ENCODE measurements around the gene PLPP2. TPM values are rescaled to one million over a fixed set of nuclear protein-coding genes. Genes with fewer than 3 reads are reported as not detected.

Gene PLPP2
- 6.2 and 6.9 TPM in 2 replicates for polyA plus RNA-seq (2013)

- H3K9ac ChIP-seq (ENCODE audit: low read length), result no peak within 1 kb of the TSS
- H3K27ac ChIP-seq (ENCODE audit: low read depth, low read length), result peak within 1 kb of the TSS; percentile 30
- H3K4me3 ChIP-seq (ENCODE audit: low read depth, low read length), result peak within 1 kb of the TSS; percentile 59
- H4K91ac ChIP-seq (ENCODE audit: low read depth, low read length), result peak within 1 kb of the TSS; percentile 82
- peaks cover 17% of the 10 kb centered on the region for H3K79me1 ChIP-seq (ENCODE audit: low read length)
- peak within 1 kb of the TSS; percentile 42 for H2BK5ac ChIP-seq (ENCODE audit: low read depth, low read length, poor library complexity)
- peak within 1 kb of the TSS; percentile 93 for H2AFZ ChIP-seq (ENCODE audit: insufficient read depth, low read length, poor library complexity)
- peak within 1 kb of the TSS; percentile 71 for H3K14ac ChIP-seq (ENCODE audit: low read length)
- H3K4me2 ChIP-seq (ENCODE audit: low read length), result peak within 1 kb of the TSS; percentile 62
- H4K12ac ChIP-seq (ENCODE audit: low read depth, low read length), result peak within 1 kb of the TSS; percentile 86
- H3K9me3 ChIP-seq (ENCODE audit: insufficient read depth, low read depth, low read length), result no peaks in the 10 kb centered on the region
- peak within 1 kb of the TSS; percentile 81 for H3K18ac ChIP-seq (ENCODE audit: low read length)
- peak within 1 kb of the TSS; percentile 79 for H2BK120ac ChIP-seq (ENCODE audit: insufficient read depth, low read length, poor library complexity)
- H3K4ac ChIP-seq (ENCODE audit: low read depth, low read length), result peak within 1 kb of the TSS; percentile 74
- no peak within 1 kb of the TSS for H3K23ac ChIP-seq (ENCODE audit: low read length)
- peak within 1 kb of the TSS; percentile 83 for H4K8ac ChIP-seq (ENCODE audit: low read depth, low read length)
- no CpG with 5 or more reads among the region's 60 CpGs for WGBS (ENCODE audit: extremely low coverage, insufficient coverage, insufficient read length)
- H2BK12ac ChIP-seq (ENCODE audit: low read length), result peak within 1 kb of the TSS; percentile 60
- H3K36me3 ChIP-seq (ENCODE audit: control insufficient read depth in 1 of 2, insufficient read depth in 2 of 2, low read length in 2 of 2), result no peaks in the 10 kb centered on the region
- H3K79me2 ChIP-seq (ENCODE audit: control insufficient read depth, insufficient read depth, low read length, poor library complexity), result peaks cover 7% of the 10 kb centered on the region
- peak in 1 of 2 donors; percentile 12 for DNase-seq
- peaks cover 32 to 35% of the 10 kb centered on the region in 2 experiments for H3K4me1 ChIP-seq (ENCODE audit: control insufficient read depth in 1 of 2, insufficient read depth in 2 of 2, low read length in 2 of 2)
- peak within 1 kb of the TSS; percentile 67 for H2AK5ac ChIP-seq (ENCODE audit: low read length)
- no peaks in the 10 kb centered on the region for H3K27me3 ChIP-seq (ENCODE audit: insufficient read depth, low read length)
These were observed at the start of gene PLPP2 for GRCh38 chr19:291006-291521. TSS of gene PLPP2 (minus strand) at chr19:291403. CDS start at chr19:291336, 67 bp downstream.

DNA sequence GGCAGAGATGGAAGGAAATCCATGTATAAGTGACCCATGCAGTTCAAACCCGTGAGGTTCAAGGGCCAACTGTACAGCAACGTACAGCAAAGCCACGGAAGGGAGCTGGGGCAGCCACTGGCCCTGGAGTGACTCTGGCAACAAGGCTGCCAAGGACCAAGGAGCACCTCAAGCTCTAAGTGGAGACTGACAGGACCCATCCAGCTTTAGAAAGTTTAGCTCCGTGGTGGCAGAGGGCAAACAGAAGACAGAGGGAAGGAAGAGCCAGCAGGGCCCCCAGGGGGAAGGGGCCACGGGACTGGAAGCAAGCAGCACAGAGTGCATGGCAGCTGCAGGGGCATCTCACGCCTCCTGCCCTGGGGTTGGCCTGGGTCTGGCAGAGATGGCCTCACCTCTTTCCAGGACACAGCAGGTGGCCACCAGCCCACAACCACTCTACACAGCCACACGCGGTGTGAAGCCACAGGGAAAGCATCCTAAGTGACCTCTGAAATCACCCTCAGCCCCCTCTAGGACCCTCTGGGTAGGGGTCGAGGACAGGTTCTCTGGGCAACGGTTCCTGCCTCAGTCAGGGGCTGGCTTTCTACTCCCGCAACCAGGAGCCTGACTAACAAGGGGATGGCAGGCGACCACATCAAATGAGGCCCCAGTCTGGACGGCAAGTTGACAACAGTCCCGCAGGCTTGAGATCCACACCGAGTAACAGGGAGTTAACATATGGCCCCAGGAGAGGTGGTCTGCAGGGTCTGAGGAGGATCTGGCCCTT lies 49.6 kb upstream of the PLPP2 start:
- Histone ChIP-seq H3K4me2 (ENCODE audit: low read length) (no peak overlapping the region), H3K9ac (ENCODE audit: low read length) (no peak overlapping the region), H2BK5ac (ENCODE audit: low read depth, low read length, poor library complexity) (no peak overlapping the region), H3K9me3 (ENCODE audit: insufficient read depth, low read depth, low read length) (peaks cover 4% of the 10 kb centered on the region), H3K27me3 (ENCODE audit: insufficient read depth, low read length) (no peaks in the 10 kb centered on the region), H3K14ac (ENCODE audit: low read length) (no peak overlapping the region), H3K79me1 (ENCODE audit: low read length) (peaks cover 3% of the 10 kb centered on the region), H4K8ac (ENCODE audit: low read depth, low read length) (no peak overlapping the region), H3K79me2 (ENCODE audit: control insufficient read depth, insufficient read depth, low read length, poor library complexity) (peaks cover 41% of the 10 kb centered on the region), H2AK5ac (ENCODE audit: low read length) (no peak overlapping the region), H2AFZ (ENCODE audit: insufficient read depth, low read length, poor library complexity) (no peak overlapping the region), H4K91ac (ENCODE audit: low read depth, low read length) (no peak overlapping the region), H2BK120ac (ENCODE audit: insufficient read depth, low read length, poor library complexity) (no peak overlapping the region), H3K23ac (ENCODE audit: low read length) (no peak overlapping the region), H3K18ac (ENCODE audit: low read length) (no peak overlapping the region), H3K4me1 (ENCODE audit: control insufficient read depth in 1 of 2, insufficient read depth in 2 of 2, low read length in 2 of 2) (peaks cover 22 to 30% of the 10 kb centered on the region in 2 experiments), H3K36me3 (ENCODE audit: control insufficient read depth in 1 of 2, insufficient read depth in 2 of 2, low read length in 2 of 2) (peaks cover 19% of the 10 kb centered on the region in 2 experiments), H4K12ac (ENCODE audit: low read depth, low read length) (peak overlapping the region; percentile 16), H3K4ac (ENCODE audit: low read depth, low read length) (peak overlapping the region; percentile 87), H2BK12ac (ENCODE audit: low read length) (no peak overlapping the region), H3K27ac (ENCODE audit: low read depth, low read length) (no peak overlapping the region), H3K4me3 (ENCODE audit: low read depth, low read length) (no peak overlapping the region)
- WGBS (ENCODE audit: extremely low coverage, insufficient coverage, insufficient read length), result no CpG with 5 or more reads among the region's 15 CpGs
- DNase-seq, result no peak

DNA sequence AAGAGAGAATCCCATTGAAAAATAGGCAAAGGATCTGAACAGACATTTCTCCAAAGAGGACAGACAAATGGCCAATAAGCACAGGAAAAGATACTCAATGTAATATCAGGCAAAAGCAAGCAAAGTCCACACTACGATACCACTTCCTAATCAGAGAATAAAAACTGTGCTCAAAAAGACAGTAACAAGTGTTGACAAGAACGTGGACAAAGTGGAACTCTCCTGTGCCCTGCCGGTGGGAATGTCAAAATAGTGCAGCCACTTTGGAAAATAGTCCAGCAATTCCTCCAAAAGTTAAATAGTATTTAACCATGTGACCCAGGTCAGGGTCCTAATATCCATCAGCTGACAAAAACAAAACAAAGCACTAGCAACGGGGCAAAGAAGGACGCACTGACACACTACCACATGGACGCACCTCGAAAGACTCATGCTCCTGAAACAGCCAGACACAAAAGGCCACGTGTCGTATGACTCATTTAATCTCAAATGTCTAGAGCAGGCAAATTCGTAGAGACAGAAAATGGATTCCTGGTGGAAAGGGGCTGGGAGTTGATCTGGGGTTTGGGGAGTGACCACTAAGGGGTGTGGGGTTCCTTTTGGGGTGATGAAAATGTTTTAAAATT lies 48.2 kb upstream of the PLPP2 start:
- Histone ChIP-seq H4K8ac (ENCODE audit: low read depth, low read length) (no peak overlapping the region), H2BK5ac (ENCODE audit: low read depth, low read length, poor library complexity) (no peak overlapping the region), H3K79me1 (ENCODE audit: low read length) (peaks cover 3% of the 10 kb centered on the region), H2BK120ac (ENCODE audit: insufficient read depth, low read length, poor library complexity) (no peak overlapping the region), H4K91ac (ENCODE audit: low read depth, low read length) (no peak overlapping the region), H3K14ac (ENCODE audit: low read length) (no peak overlapping the region), H3K27me3 (ENCODE audit: insufficient read depth, low read length) (no peaks in the 10 kb centered on the region), H2BK12ac (ENCODE audit: low read length) (no peak overlapping the region), H4K12ac (ENCODE audit: low read depth, low read length) (no peak overlapping the region), H2AFZ (ENCODE audit: insufficient read depth, low read length, poor library complexity) (no peak overlapping the region), H3K4me2 (ENCODE audit: low read length) (no peak overlapping the region), H3K79me2 (ENCODE audit: control insufficient read depth, insufficient read depth, low read length, poor library complexity) (peaks cover 45% of the 10 kb centered on the region), H2AK5ac (ENCODE audit: low read length) (no peak overlapping the region), H3K18ac (ENCODE audit: low read length) (no peak overlapping the region), H3K27ac (ENCODE audit: low read depth, low read length) (no peak overlapping the region), H3K9me3 (ENCODE audit: insufficient read depth, low read depth, low read length) (no peaks in the 10 kb centered on the region), H3K4me1 (ENCODE audit: control insufficient read depth in 1 of 2, insufficient read depth in 2 of 2, low read length in 2 of 2) (peaks cover 22 to 35% of the 10 kb centered on the region in 2 experiments), H3K23ac (ENCODE audit: low read length) (no peak overlapping the region), H3K9ac (ENCODE audit: low read length) (no peak overlapping the region), H3K36me3 (ENCODE audit: control insufficient read depth in 1 of 2, insufficient read depth in 2 of 2, low read length in 2 of 2) (peaks cover 29 to 33% of the 10 kb centered on the region in 2 experiments), H3K4me3 (ENCODE audit: low read depth, low read length) (no peak overlapping the region), H3K4ac (ENCODE audit: low read depth, low read length) (peak overlapping the region; percentile 33)
- WGBS (ENCODE audit: extremely low coverage, insufficient coverage, insufficient read length), result no CpG with 5 or more reads among the region's 10 CpGs
- DNase-seq, result no peak

- no peak overlapping the region for H4K8ac ChIP-seq (ENCODE audit: low read depth, low read length)
- no peak overlapping the region for H3K4me3 ChIP-seq (ENCODE audit: low read depth, low read length)
These were observed 47.2 kb upstream of the PLPP2 start for GRCh38 chr19:338421-338820.

More at GRCh38 chr19:338421-338820, 47.2 kb upstream of the PLPP2 start:
- no peaks in the 10 kb centered on the region for H3K9me3 ChIP-seq (ENCODE audit: insufficient read depth, low read depth, low read length)
- no peak overlapping the region for H3K23ac ChIP-seq (ENCODE audit: low read length)
- H3K18ac ChIP-seq (ENCODE audit: low read length), result no peak overlapping the region
- H2BK120ac ChIP-seq (ENCODE audit: insufficient read depth, low read length, poor library complexity), result no peak overlapping the region
- peak overlapping the region; percentile 19 for H3K4ac ChIP-seq (ENCODE audit: low read depth, low read length)
- H3K14ac ChIP-seq (ENCODE audit: low read length), result no peak overlapping the region
- H3K36me3 ChIP-seq (ENCODE audit: control insufficient read depth in 1 of 2, insufficient read depth in 2 of 2, low read length in 2 of 2), result peaks cover 35 to 39% of the 10 kb centered on the region in 2 experiments
- H2AFZ ChIP-seq (ENCODE audit: insufficient read depth, low read length, poor library complexity), result no peak overlapping the region
- H2BK12ac ChIP-seq (ENCODE audit: low read length), result no peak overlapping the region
- H3K79me2 ChIP-seq (ENCODE audit: control insufficient read depth, insufficient read depth, low read length, poor library complexity), result peaks cover 37% of the 10 kb centered on the region
- H2BK5ac ChIP-seq (ENCODE audit: low read depth, low read length, poor library complexity), result no peak overlapping the region
- no peak overlapping the region for H3K9ac ChIP-seq (ENCODE audit: low read length)
- no peaks in the 10 kb centered on the region for H3K79me1 ChIP-seq (ENCODE audit: low read length)
- no peak overlapping the region for H3K4me2 ChIP-seq (ENCODE audit: low read length)
- no CpG with 5 or more reads among the region's 5 CpGs for WGBS (ENCODE audit: extremely low coverage, insufficient coverage, insufficient read length)
- no peak overlapping the region for H2AK5ac ChIP-seq (ENCODE audit: low read length)
- no peaks in the 10 kb centered on the region for H3K27me3 ChIP-seq (ENCODE audit: insufficient read depth, low read length)
- H4K91ac ChIP-seq (ENCODE audit: low read depth, low read length), result no peak overlapping the region
- DNase-seq, result no peak
- H3K4me1 ChIP-seq (ENCODE audit: control insufficient read depth in 1 of 2, insufficient read depth in 2 of 2, low read length in 2 of 2), result peaks cover 20 to 33% of the 10 kb centered on the region in 2 experiments
- H4K12ac ChIP-seq (ENCODE audit: low read depth, low read length), result no peak overlapping the region
- H3K27ac ChIP-seq (ENCODE audit: low read depth, low read length), result no peak overlapping the region
